AG09309 (cell line): ENCODE results near the gene TMEM141.
"Not testable (repeated sequence)": the region's sequence is repeated elsewhere in the genome, so short reads cannot be mapped to it uniquely, and the experiment has no call there.

Experiments
- DNase-seq: peaks from one replicate; pipeline ENCODE4 v3.0.0-alpha.2; 2010; ENCODE audit warnings: low read depth
- H3K4me3 ChIP-seq: 2 replicates; pipeline ENCODE4 v1.5.1; 2011; ENCODE audit warnings: mild to moderate bottlenecking, low read depth, low read length, moderate library complexity; ENCODE audit not compliant: control insufficient read depth
- CTCF ChIP-seq: IDR thresholded peaks from 2 replicates; pipeline ENCODE4 v1.5.1; 2011; ENCODE audit warnings: mild to moderate bottlenecking, low read depth, low read length, inconsistent platforms; ENCODE audit not compliant: insufficient read depth, control insufficient read depth; ENCODE audit errors: missing control alignments

TMEM141 gene

GRCh38 chr9:136839229-136840139 is 48.3 kb downstream of the TMEM141 start:
- H3K4me3 ChIP-seq: no peak overlapping the region
- TF ChIP-seq CTCF: no peak
- DNase-seq: no peak

- TF ChIP-seq CTCF: no peak
Observed at GRCh38 chr9:136840140-136840876, 49.2 kb downstream of the TMEM141 start.

GRCh38 chr9:136840877-136841645 is 49.9 kb downstream of the TMEM141 start:
- TF ChIP-seq CTCF: no peak
- H3K4me3 ChIP-seq: no peak overlapping the region
- DNase-seq: no peak

More at GRCh38 chr9:136840140-136840876, 49.2 kb downstream of the TMEM141 start:
- no peak overlapping the region for H3K4me3 ChIP-seq
- no peak for DNase-seq

- DNase-seq: not testable (repeated sequence)
- H3K4me3 ChIP-seq: peak overlapping the region; percentile 75
Observed at GRCh38 chr9:136841646-136842379, 50.7 kb downstream of the TMEM141 start.

- not testable (repeated sequence) for DNase-seq
- peak; percentile 91 for TF ChIP-seq CTCF
- peak within 1 kb of the TSS; percentile 75 for H3K4me3 ChIP-seq
Observed at GRCh38 chr9:136842380-136842948, 51.3 kb downstream of the TMEM141 start, which contains the start of gene AJM1. TSS of gene AJM1 (plus strand) at chr9:136842478. CDS start at chr9:136844415, 1,937 bp downstream.
